ENCODE data around the gene SFSWAP.

The SFSWAP gene

GRCh38 chr12:131752451-131752850 lies 41.6 kb downstream of the SFSWAP start:
- TF ChIP-seq CTCF (IDR thresholded peaks at IDR 0.05; ENCODE audit: insufficient read depth, low read length) (no peak), SPI1 (IDR thresholded peaks at IDR 0.05; ENCODE audit: borderline replicate concordance, low read depth) (no peak), POLR2AphosphoS5 (IDR thresholded peaks at IDR 0.05; ENCODE audit: low read depth) (no peak), REST (IDR thresholded peaks at IDR 0.05; ENCODE audit: insufficient replicate concordance, low read depth) (no peak), GABPA (IDR thresholded peaks at IDR 0.05; ENCODE audit: low read depth) (no peak)
- H3K27ac ChIP-seq (replicated peaks), result no peak overlapping the region
- no peak for DNase-seq (ENCODE audit: low read depth in 1 of 2, low spot score in 1 of 2)

GRCh38 chr12:131753005-131753404 lies 42.1 kb downstream of the SFSWAP start:
- no peaks in the 10 kb centered on the region for H3K27me3 ChIP-seq (ENCODE audit: insufficient read depth, poor library complexity, severe bottlenecking)
- H3K27ac ChIP-seq (replicated peaks), result no peak overlapping the region
- TF ChIP-seq GABPA (IDR thresholded peaks at IDR 0.05; ENCODE audit: low read depth), result no peak
- H3K4me3 ChIP-seq (replicated peaks; ENCODE audit: insufficient read depth, low read length), result no peak overlapping the region
- DNase-seq (ENCODE audit: low read depth in 1 of 2, low spot score in 1 of 2), result no peak

More at GRCh38 chr12:131752451-131752850, 41.6 kb downstream of the SFSWAP start:
- H3K4me3 ChIP-seq (replicated peaks; ENCODE audit: insufficient read depth, low read length), result no peak overlapping the region
- H3K27me3 ChIP-seq (ENCODE audit: insufficient read depth, poor library complexity, severe bottlenecking), result no peaks in the 10 kb centered on the region

GRCh38 chr12:131753757-131754156 lies 42.9 kb downstream of the SFSWAP start:
- Histone ChIP-seq H3K4me3 (replicated peaks; ENCODE audit: insufficient read depth, low read length) (no peak overlapping the region), H3K27me3 (ENCODE audit: insufficient read depth, poor library complexity, severe bottlenecking) (no peaks in the 10 kb centered on the region), H3K27ac (replicated peaks) (no peak overlapping the region)
- TF ChIP-seq CTCF (IDR thresholded peaks at IDR 0.05; ENCODE audit: insufficient read depth, low read length) (no peak), GABPA (IDR thresholded peaks at IDR 0.05; ENCODE audit: low read depth) (no peak), POLR2AphosphoS5 (IDR thresholded peaks at IDR 0.05; ENCODE audit: low read depth) (no peak), SPI1 (IDR thresholded peaks at IDR 0.05; ENCODE audit: borderline replicate concordance, low read depth) (no peak), REST (IDR thresholded peaks at IDR 0.05; ENCODE audit: insufficient replicate concordance, low read depth) (no peak)
- no peak for DNase-seq (ENCODE audit: low read depth in 1 of 2, low spot score in 1 of 2)

- no peaks in the 10 kb centered on the region for H3K27me3 ChIP-seq (ENCODE audit: insufficient read depth, poor library complexity, severe bottlenecking)
- H3K27ac ChIP-seq (replicated peaks), result no peak overlapping the region
- no peak overlapping the region for H3K4me3 ChIP-seq (replicated peaks; ENCODE audit: insufficient read depth, low read length)
- DNase-seq (ENCODE audit: low read depth in 1 of 2, low spot score in 1 of 2), result no peak
- TF ChIP-seq REST (IDR thresholded peaks at IDR 0.05; ENCODE audit: insufficient replicate concordance, low read depth) (no peak), SPI1 (IDR thresholded peaks at IDR 0.05; ENCODE audit: borderline replicate concordance, low read depth) (no peak), POLR2AphosphoS5 (IDR thresholded peaks at IDR 0.05; ENCODE audit: low read depth) (no peak), CTCF (IDR thresholded peaks at IDR 0.05; ENCODE audit: insufficient read depth, low read length) (no peak), GABPA (IDR thresholded peaks at IDR 0.05; ENCODE audit: low read depth) (no peak)
These were observed 43.3 kb downstream of the SFSWAP start for GRCh38 chr12:131754184-131754583.

Data from HL-60 (cell line).